Stimulated activated CD4-positive, alpha-beta T cell treated with anti-CD3 and anti-CD28 coated beads, TNF-alpha, amount 100 ng/mL, for 24 hours (primary cell): ENCODE results near the gene CWC22.
"Not testable (repeated sequence)": the region's sequence is repeated elsewhere in the genome, so short reads cannot be mapped to it uniquely, and the experiment has no call there.

Experiments
- DNase-seq, 3 experiments: peaks; one replicate each; pipeline ENCODE4 v3.0.0-alpha.2; 2020; ENCODE audit warnings: low read depth in 3 of 3

CWC22 gene

GRCh38 chr2:179950391-179950790 is 56.7 kb downstream of the CWC22 start:
- DNase-seq: no peak

GRCh38 chr2:179949438-179949837 is 57.7 kb downstream of the CWC22 start:
- DNase-seq: no peak

- no peak for DNase-seq
These were observed 59.0 kb downstream of the CWC22 start for GRCh38 chr2:179948058-179948457.

- no peak for DNase-seq
These were observed 60.1 kb downstream of the CWC22 start for GRCh38 chr2:179946810-179947615.

- no peak for DNase-seq
These were observed 60.8 kb downstream of the CWC22 start for GRCh38 chr2:179946346-179946745.

- no peak for DNase-seq
These were observed 67.8 kb downstream of the CWC22 start for GRCh38 chr2:179939259-179939658.

GRCh38 chr2:179938026-179938425 is 69.1 kb downstream of the CWC22 start:
- no peak for DNase-seq

- peak in 2 of 3 experiments; percentile 6 to 18 for DNase-seq
These were observed 70.4 kb downstream of the CWC22 start for GRCh38 chr2:179936654-179937053.

GRCh38 chr2:179936141-179936540 is 71.0 kb downstream of the CWC22 start:
- no peak for DNase-seq

- DNase-seq: no peak
These were observed 74.3 kb downstream of the CWC22 start for GRCh38 chr2:179932786-179933185.

- no peak for DNase-seq
These were observed 75.6 kb downstream of the CWC22 start for GRCh38 chr2:179931502-179931901.

- not testable (repeated sequence) for DNase-seq
These were observed 77.1 kb downstream of the CWC22 start for GRCh38 chr2:179929997-179930396.

GRCh38 chr2:179927041-179927440 is 80.1 kb downstream of the CWC22 start:
- DNase-seq: no peak

- DNase-seq: no peak
These were observed 81.4 kb downstream of the CWC22 start for GRCh38 chr2:179925713-179926112.

GRCh38 chr2:179917272-179917671 is 89.8 kb downstream of the CWC22 start:
- no peak for DNase-seq

GRCh38 chr2:179915395-179915992 is 91.6 kb downstream of the CWC22 start:
- no peak for DNase-seq

GRCh38 chr2:179913809-179914208 is 93.3 kb downstream of the CWC22 start:
- no peak for DNase-seq

GRCh38 chr2:179911569-179911968 is 95.5 kb downstream of the CWC22 start:
- no peak for DNase-seq

- DNase-seq: no peak
These were observed 96.4 kb downstream of the CWC22 start for GRCh38 chr2:179910735-179911113.

GRCh38 chr2:179909845-179910734 is 97.0 kb downstream of the CWC22 start:
- DNase-seq: no peak

GRCh38 chr2:179900655-179901054 is 106.4 kb downstream of the CWC22 start:
- no peak for DNase-seq

- DNase-seq: no peak
These were observed 107.4 kb downstream of the CWC22 start for GRCh38 chr2:179899666-179900065.
